Peyer's patch (tissue), 4 donors: Measurements from ENCODE around the gene GOLGB1.
"Not testable (repeated sequence)": the region's sequence is repeated elsewhere in the genome, so short reads cannot be mapped to it uniquely, and the experiment has no call there.

Experiments used
- CTCF ChIP-seq, 6 experiments: fragments of 450-650 bp in 4 of 6; fragments of 200-600 bp in 2 of 6; sonication (generic) in 1 of 6; IDR thresholded peaks; one replicate each; pipeline ENCODE4 v1.5.1; 2017 to 2019; ENCODE audit warnings: antibody characterized with exemption in 6 of 6, mild to moderate bottlenecking in 3 of 6, moderate library complexity in 1 of 6
- POLR2A ChIP-seq, 2 donors: fragments of 450-650 bp; IDR thresholded peaks; one replicate each; pipeline ENCODE4 v1.5.1; 2017; ENCODE audit warnings: antibody characterized with exemption in 2 of 2, mild to moderate bottlenecking in 2 of 2, moderate library complexity in 2 of 2

- TF ChIP-seq CTCF, POLR2A (IDR thresholded peaks at IDR 0.05): not testable (repeated sequence)
Measured at GRCh38 chr3:121688747-121689146, 60.8 kb downstream of the GOLGB1 start.
